Left ventricle myocardium superior (tissue), 1 donor: ENCODE results near the gene GPAM. TPM values are rescaled to one million over a fixed set of nuclear protein-coding genes. Genes with fewer than 3 reads are reported as not detected.
"Not testable (repeated sequence)": the region's sequence is repeated elsewhere in the genome, so short reads cannot be mapped to it uniquely, and the experiment has no call there.

ENCODE experiments used
- ATAC-seq: fragments of 200-7000 bp; cut with Tn5 transposase; one replicate; pipeline ENCODE4 v1.9.1; 2020; ENCODE audit warnings: mild to moderate bottlenecking, moderate library complexity
- DNase-seq: peaks from one replicate; pipeline ENCODE4 v3.0.0-alpha.2; 2020
- intact Hi-C: fragments of 100-400 bp; cut with micrococcal nuclease; formaldehyde crosslinking; loops from one replicate; pipeline ENCODE4 v1.11.0; 2022
- total RNA-seq: library from RNA; stranded (reverse); fragmentation: NEBNext Ultra II Directional; extraction: Animal tissue kit (Norgen Biotek cat#: 25700); gene quantifications from one replicate; pipeline ENCODE4 v1.2.1, GENCODE V29; 2021
- donor health status: DM: no; HTN: yes; CAD: no; lungs with severe emphysema.

GPAM gene
- total RNA-seq, 1 donor from 2014 or later, result 25.0 TPM

GRCh38 chr10:112218036-112218390 is 34.4 kb upstream of the GPAM start:
- no peak for DNase-seq
- ATAC-seq, result no peak

DNA sequence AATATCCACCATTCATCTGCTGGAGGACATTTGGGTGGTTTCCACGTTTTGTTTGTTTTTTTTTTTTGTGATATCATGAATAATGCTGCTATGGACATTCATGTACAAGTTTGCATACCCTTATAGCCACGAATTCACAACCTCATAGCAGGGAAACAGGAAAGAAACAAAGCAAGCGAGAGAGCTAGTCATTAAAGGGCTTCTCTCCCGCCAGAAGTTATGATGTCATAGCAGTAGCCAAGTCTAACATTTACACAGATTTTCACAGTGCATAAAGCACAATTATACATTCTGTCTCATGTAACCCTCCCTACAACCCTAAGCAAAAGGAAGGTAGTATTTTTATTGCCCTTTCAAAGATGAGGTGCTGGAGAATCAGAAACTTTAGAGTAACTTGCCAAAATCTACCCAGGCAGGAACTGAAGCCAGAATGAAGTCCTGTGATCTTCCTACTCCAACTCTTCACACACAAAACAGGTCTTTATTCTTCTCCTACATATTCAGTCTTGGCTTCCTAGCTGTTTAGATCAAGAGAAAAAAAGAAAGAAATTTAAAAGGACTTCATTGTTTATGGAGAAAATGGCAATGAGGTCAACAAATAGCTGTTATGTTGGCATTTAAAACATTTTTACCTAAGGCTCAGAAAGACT is 33.9 kb upstream of the GPAM start:
- no peak for DNase-seq
- no peak for ATAC-seq
- intact Hi-C loops, result no loop called here

More at GRCh38 chr10:112218036-112218390, 34.4 kb upstream of the GPAM start:
- intact Hi-C loops, result no loop called here

DNA sequence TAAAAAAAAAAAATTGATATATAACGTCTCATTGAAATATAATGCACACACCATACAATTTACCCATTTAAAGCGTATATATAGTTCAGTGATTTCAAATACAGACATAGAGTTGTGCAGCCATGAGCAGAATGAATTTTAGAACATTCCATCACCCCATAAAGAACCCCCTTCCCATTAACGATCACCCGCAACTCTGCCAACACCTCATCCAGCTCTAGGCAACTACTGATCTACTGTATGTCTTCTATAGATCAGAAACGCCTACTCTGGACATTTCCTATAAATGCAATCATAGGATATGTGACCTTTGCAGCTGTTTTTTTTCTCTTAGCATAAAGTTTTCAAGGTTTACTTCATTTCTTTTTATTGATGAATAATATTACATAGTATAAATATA is 33.4 kb upstream of the GPAM start:
- DNase-seq (no peak), ATAC-seq (no peak)
- intact Hi-C loops, result no loop called here

- intact Hi-C loops, result no loop called here
- no peak for ATAC-seq
Measured at GRCh38 chr10:112216151-112216550, 32.6 kb upstream of the GPAM start.

GRCh38 chr10:112215342-112215774 is 31.8 kb upstream of the GPAM start:
- intact Hi-C loops, result no loop called here
- ATAC-seq, result peak; percentile 37
- DNase-seq, result no peak

More at GRCh38 chr10:112216151-112216550, 32.6 kb upstream of the GPAM start:
- no peak for DNase-seq

GRCh38 chr10:112214298-112214926 is 30.8 kb upstream of the GPAM start:
- intact Hi-C loops, result no loop called here
- DNase-seq, result no peak
- ATAC-seq, result no peak

- intact Hi-C loops, result no loop called here
Measured at GRCh38 chr10:112213836-112214235, 30.3 kb upstream of the GPAM start.

DNA sequence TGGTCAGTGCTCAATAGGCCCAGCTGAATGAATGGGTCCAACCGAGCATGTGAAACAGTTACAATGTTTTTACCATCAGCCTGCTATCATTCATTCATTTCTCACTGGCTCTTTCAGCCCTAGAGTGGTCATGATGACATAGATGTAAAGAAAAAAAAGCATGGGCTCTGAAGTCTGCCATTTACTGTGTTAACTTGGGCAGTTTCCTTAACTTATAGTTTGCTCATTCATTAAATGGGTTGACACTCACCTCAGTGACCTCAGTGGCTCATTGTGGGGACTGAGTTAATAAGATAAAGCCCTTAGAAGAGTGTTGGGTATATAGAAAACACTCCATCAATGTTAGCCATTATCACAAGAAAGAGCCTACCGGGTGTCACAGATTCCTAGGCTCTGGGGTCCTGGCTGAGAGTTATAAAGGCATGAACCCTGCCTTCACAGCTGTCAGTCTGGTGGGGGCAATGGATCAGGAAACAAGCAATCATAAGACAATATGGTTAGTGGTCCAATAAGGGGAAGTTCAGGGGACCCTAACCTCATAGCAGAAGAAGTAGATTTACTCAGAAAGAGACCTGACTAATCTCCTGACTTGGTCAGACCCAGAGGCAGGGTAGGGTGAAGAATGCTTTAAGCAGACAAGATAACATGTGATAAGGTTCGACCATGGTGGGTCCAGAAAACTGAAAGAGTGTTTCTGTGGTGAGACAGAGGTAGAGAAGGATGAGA is 29.7 kb upstream of the GPAM start:
- DNase-seq (no peak), ATAC-seq (no peak)
- intact Hi-C loops, result no loop called here

More at GRCh38 chr10:112213836-112214235, 30.3 kb upstream of the GPAM start:
- ATAC-seq, result no peak
- DNase-seq, result no peak

DNA sequence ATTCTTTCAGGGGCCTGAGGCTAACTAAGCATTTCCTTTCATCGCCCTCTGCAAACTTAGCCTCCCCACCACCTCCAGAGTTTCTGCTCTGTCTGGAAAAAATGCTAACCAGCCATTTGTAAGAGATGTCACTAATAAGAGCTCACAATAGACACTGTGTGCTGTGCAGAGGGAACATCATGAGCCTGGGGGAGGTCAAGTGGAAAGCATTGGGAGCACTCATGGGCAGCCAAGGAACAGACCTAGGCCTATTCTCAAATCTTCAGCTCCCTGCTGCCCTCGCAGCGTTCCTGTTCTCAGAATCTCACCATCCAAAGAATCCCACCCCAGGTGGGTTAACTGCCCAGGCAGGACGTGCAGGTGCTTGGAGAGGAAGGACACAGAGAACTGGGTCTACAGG is 27.1 kb upstream of the GPAM start:
- intact Hi-C loops, result no loop called here
- ATAC-seq (no peak), DNase-seq (no peak)

DNA sequence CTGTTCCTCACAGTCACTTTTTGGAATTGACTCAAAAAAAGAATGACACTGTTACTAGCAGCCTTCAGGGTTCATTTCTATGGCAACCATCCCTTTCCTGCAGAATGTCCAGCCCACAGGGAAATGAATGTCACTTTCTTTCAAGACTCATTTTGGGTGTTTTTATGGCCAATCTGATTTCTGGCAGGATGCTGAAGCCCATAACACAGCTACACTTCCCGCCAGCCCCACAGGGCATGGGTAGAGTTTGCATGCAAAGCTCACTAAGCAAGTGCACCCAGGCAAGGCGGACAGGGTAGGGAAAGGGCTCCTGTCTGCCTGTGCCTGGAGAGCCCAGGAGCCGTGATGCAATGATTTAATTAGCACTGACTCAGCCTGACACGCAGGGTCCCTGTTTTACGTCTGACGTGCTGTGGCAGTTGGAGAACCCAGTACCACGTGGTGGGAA is 26.1 kb upstream of the GPAM start:
- intact Hi-C loops, result no loop called here
- no peak for DNase-seq
- peak; percentile 18 for ATAC-seq

DNA sequence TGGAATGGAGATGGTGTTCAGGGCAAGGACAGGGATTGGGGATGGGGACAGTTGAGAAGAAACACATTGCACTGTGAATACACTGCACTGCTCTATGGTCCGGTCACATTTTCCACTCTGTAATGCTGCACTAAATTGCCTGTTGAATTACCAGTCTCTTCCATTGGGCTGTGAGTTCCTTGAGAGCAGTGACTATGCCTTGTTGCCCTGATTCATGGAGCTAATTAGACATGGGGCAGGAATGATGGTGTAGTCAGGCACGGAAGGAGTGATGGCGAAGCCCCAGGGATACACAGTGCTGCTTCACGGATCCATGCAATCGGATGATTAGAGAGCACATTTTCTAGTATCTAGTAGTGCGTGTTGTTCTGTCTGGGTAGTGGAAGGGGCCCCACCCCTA is 25.4 kb upstream of the GPAM start:
- peak; percentile 22 for ATAC-seq
- intact Hi-C loops, result no loop called here
- DNase-seq, result no peak

GRCh38 chr10:112208292-112208691 is 24.7 kb upstream of the GPAM start:
- intact Hi-C loops, result no loop called here
- no peak for DNase-seq
- peak; percentile 38 for ATAC-seq

DNA sequence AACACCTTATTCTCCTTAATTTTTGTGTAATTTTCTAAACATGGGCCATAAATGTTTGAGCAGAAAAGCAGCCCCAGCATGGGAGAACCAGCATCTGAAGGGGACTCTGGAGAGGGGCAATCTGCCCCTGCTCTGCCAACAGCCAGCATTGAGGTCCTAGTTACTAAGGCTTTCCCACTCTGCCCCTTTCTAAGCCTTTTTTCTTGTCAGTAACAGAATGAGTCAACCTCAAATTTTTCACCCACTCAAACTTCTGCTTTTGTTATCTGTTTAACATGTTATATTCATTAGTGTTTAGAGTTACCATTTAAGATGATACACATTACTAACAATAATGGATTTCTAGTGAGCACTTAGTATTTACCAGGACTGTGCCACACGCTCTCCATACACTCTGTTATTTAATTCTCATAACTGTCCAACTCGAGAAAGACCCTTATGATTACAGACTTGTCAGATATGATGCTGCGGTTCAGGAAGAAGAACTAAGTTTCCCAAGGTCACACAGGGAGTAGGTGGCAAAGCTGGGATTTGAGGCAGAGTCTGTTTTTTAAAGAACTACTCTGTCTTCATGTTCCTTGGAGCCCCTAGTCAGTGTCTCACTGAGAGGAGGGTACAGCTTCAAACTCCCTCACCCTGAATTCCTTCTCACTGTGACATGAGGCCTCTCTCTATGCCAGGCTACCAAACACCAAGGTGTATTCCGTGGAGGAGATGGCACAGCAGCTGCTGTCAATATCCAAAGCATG is 19.9 kb upstream of the GPAM start:
- DNase-seq (no peak), ATAC-seq (no peak)
- intact Hi-C loops, result no loop called here

DNA sequence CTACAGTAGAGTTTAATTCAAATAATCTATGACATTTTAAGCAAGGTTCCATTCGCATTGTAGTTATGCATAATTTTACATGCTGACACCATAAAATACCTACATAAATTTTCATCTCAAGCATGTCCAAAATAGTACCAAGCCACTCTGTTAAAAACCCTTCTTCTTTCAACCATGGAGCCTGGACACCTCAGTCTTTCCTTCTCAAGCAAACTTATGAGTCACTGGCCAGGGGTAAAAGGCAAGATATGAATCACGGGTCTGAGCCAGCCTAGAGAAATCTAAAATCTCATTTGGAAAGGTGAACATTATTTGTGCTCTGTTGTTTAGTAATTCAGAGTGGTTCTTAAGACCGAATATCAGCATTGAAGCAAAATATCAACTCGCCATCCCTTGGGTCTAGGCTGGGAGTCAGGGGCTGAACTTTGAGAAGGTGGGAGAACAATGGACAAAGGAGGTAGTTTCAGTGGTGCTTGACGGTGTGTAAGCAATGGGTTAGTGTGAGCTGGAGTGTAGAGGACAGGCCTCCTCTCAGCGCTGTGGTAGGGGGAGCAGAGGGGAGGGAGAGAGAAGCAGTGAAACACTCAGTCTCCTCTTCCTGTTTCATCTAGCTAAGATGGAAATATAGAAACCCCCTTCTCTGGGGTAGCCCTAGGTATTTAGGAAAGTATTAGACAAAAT is 19.1 kb upstream of the GPAM start:
- intact Hi-C loops, result no loop called here
- ATAC-seq (no peak), DNase-seq (no peak)

DNA sequence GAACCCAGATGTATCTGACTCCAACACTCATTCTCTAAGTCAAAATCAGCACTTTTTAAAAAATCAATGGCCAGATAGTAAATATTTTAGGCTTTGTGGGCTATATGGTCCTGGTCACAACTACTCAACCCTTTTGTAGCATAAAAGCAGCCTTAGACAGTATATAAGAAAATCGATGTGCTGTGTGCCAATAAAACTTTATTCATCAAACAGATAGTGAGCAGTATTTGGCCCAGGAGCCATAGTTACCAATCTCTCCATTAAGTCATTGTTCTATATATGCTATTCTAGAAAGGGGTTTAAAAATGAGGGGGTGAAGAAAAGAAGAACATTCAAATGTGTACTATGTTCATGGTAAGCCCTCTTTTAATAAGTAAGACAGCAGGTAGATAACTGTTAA is 18.5 kb upstream of the GPAM start:
- DNase-seq (no peak), ATAC-seq (no peak)
- intact Hi-C loops, result no loop called here

DNA sequence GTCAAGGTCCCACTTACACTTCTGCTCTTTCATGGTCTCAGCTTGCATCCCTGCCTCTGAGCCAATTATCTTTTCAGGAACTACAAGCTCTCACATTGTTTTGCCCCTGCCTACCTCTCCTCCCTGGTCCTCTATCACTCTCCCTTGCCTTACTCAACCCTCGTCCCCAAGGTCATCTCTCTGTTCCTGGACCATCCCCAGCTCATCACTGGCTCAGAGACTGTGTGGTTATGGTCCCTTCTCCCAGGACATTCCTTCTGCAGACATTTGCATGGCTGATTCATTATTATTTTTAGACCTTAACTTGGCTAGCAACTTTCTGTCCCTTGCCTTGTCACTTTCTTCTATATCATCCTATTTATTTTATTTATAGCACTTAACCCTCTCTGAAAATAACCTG is 17.8 kb upstream of the GPAM start:
- DNase-seq (no peak), ATAC-seq (peak; percentile 94)
- intact Hi-C loops, result no loop called here

GRCh38 chr10:112200259-112200658 is 16.7 kb upstream of the GPAM start:
- ATAC-seq, intact Hi-C loops, DNase-seq: not testable (repeated sequence)

DNA sequence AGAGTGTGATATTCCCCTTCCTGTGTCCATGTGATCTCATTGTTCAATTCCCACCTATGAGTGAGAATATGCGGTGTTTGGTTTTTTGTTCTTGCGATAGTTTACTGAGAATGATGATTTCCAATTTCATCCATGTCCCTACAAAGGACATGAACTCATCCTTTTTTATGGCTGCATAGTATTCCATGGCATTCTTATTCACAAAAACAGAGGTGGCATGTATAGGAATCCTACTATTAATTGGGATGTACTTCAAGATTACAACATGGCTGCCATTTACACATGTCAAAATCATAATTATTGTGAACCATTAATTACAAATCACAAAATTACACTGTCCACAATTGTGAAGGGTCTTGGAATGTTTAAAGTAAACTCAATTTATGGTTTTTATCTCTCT is 14.1 kb upstream of the GPAM start:
- intact Hi-C loops, result not testable (repeated sequence)

DNA sequence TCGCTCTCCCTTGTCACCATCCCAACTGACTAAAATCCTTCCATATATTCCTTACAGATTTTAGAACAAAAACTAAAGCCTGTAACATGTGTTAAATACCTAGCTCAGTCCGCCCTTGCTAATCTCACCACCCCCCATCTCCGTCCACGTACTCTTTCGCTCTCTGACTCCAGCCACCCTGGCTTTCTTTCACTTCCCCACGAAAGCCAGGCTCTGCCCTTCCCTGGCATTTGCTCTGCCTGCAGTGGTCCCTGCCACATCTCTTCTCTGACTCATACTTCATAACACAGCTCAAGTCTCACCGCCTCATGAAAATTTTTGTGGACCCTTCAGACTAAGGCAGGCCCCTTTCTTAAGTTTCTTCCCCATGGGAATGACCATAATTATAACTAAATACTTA is 11.7 kb upstream of the GPAM start:
- DNase-seq (no peak), ATAC-seq (no peak)
- intact Hi-C loops, result no loop called here

More for the DNA sequence above, 14.1 kb upstream of the GPAM start:
- DNase-seq, ATAC-seq: not testable (repeated sequence)
